GM18502 (cell line): ENCODE measurements around the gene PPP1R12B.
"Not testable (repeated sequence)": the region's sequence is repeated elsewhere in the genome, so short reads cannot be mapped to it uniquely, and the experiment has no call there.

Experiments used
- ATAC-seq: cut with Tn5 transposase; IDR thresholded peaks from one replicate; pipeline ENCODE4 v1.9.1; 2021; ENCODE audit warnings: mild to moderate bottlenecking; ENCODE audit not compliant: unreplicated experiment, poor library complexity

Gene PPP1R12B

GRCh38 chr1:202638701-202639305 lies 290.3 kb downstream of the PPP1R12B start:
- not testable (repeated sequence) for ATAC-seq

- ATAC-seq = no peak
These were observed 291.0 kb downstream of the PPP1R12B start for GRCh38 chr1:202639500-202639899.

GRCh38 chr1:202642212-202642611 lies 293.7 kb downstream of the PPP1R12B start:
- no peak for ATAC-seq
